UCSD-AML1 (cell line): ENCODE data around the gene ACYP2.
"Not testable (repeated sequence)": the region's sequence is repeated elsewhere in the genome, so short reads cannot be mapped to it uniquely, and the experiment has no call there.

Experiments
- DNase-seq: peaks from one replicate; lab custom pipeline; 2025; ENCODE audit not compliant: unreplicated experiment; lab: John Stamatoyannopoulos, UW

Gene ACYP2

DNA sequence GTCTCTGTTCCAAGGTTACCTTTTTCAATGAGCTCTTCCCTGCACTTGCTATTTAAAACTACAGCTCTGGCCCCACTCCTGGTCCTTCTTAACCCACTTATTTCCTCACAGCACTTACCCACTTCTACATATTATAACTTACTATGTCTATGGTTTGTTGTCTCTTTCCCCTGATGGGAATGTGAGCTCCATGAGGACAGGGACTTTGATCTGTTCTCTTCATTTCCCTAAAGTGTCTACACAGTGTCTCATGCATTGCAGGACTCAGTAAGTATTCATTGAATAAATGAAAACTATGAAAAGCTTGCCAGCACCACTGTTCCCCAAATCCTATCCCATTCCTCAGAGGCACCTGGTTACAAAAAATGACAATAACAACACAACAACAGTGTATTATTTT is 18.3 kb upstream of the ACYP2 start:
- DNase-seq, result no peak

DNA sequence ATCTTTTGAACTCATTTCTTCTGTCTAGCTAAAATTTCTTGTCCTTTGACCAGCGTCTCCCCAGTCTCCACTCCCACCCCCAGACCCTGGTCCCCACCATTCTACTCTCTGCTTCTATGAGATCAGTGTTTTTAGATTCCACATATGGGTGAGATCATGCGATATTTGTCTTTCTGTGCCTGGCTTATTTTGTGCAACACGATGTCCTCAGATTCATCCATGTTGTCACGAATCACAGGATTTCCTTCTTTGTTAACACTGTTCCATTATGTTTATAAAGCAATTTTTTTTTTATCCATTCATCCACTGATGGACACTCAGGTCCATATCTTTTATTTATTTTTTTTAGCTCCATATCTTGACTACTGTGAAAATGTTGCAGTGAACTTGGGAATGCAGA is 16.0 kb upstream of the ACYP2 start:
- no peak for DNase-seq

GRCh38 chr2:54099829-54100585 is 15.4 kb upstream of the ACYP2 start:
- DNase-seq, result no peak

- DNase-seq, result no peak
Observed at GRCh38 chr2:54100772-54101171, 14.6 kb upstream of the ACYP2 start.

- peak; percentile 52 for DNase-seq
Observed at GRCh38 chr2:54103454-54104314, 11.7 kb upstream of the ACYP2 start.

- peak; percentile 18 for DNase-seq
Observed at GRCh38 chr2:54106631-54107454, 8.6 kb upstream of the ACYP2 start.

- DNase-seq, result no peak
Observed at GRCh38 chr2:54107455-54107764, 8.0 kb upstream of the ACYP2 start.

DNA sequence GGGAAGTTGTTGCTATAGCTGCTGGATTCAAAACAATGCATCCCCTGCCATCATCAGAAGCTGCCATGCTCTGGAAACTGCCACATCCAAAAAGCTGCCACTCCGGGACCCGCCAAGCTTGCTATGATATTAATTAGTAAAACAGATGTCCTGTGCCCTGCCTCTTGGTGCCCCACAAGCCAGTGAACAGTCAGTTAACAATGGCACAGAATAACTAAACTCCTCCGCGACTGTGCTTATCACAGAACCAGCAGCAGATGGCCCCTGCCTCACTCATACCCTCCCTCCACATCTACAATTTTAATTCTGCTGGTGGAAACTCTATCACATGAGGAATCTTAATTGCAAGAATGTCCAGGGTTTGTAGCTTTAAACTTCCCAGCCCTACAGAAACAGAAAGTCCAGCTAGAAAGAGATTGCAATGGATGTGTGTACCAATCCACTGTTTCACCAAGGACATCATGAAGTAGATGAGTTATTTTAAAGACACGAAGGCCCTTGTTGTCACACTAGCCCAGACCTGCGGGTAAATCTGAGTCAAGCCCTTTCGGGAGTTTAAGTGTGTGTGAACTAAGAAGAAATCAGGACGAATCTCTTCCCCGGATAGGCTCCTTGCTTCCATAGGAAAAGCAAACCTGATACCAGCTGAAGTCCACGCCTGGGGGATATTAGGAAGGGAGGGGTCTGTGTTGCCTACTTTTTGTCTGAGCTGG is 7.4 kb upstream of the ACYP2 start:
- DNase-seq, result no peak

- no peak for DNase-seq
Observed at GRCh38 chr2:54109848-54110247, 5.6 kb upstream of the ACYP2 start.

GRCh38 chr2:54114479-54114878 is 936 bp upstream of the ACYP2 start:
- not testable (repeated sequence) for DNase-seq

GRCh38 chr2:54114936-54115283 is 505 bp upstream of the ACYP2 start:
- DNase-seq, result no peak

DNA sequence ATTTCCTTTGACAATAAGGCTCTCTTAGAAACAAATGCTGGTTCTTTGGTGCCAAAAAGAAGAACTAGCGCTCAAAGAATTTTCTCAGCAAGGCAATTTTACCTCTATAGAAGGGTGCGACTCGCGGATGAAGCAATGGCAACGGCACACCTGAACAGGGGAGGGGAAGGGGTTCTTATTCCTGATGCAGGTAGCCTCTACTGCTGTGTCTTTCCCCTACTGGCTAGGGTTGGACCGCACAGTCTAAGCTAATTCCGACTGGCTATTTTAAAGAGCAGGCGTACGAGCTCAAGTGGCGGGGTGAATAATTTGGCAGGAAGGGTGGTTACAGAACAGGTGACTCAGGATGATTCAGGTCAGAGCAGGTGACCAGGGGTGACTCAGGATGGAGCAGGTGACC is 1.2 kb downstream of the ACYP2 start:
- not testable (repeated sequence) for DNase-seq

DNA sequence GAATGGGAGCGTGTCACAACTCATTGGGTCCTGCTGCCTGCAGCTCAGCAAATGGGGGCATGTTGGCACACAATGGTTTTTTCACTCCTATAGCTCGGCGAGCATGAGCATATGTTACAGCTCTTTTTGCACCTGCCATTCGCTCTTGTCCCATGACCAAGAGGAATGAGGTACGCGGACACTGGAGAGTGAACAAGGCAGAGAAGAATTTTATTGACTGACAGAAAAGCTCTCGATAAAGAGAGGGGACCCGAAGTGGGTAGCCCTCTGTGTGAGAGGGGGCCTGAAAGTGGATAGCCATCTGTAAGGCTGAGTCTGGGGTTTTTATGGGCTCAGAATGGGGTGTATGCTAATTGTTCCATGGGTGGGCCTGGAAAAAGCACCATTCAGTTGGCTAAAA is 5.5 kb downstream of the ACYP2 start:
- no peak for DNase-seq

GRCh38 chr2:54122171-54122935 is 6.9 kb downstream of the ACYP2 start:
- DNase-seq, result no peak

DNA sequence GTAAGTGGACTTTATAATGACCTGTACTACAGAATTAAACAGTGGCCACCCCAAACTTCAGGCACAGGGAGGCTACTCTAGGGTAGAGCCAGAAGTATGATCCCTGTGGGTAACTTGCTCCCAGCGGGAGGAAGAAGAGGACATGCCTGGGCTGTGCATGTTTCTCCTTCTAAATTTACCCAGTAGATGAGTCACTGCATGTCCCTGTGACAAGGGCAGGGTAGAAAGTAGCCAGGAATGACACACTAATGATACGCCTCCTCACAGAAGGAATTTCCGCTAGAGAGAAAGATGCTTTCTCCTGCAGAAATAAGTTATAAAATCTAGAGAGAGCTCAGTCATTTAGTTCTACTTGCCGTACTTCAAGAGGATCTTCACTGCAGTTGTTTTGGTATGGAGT is 7.5 kb downstream of the ACYP2 start:
- no peak for DNase-seq

DNA sequence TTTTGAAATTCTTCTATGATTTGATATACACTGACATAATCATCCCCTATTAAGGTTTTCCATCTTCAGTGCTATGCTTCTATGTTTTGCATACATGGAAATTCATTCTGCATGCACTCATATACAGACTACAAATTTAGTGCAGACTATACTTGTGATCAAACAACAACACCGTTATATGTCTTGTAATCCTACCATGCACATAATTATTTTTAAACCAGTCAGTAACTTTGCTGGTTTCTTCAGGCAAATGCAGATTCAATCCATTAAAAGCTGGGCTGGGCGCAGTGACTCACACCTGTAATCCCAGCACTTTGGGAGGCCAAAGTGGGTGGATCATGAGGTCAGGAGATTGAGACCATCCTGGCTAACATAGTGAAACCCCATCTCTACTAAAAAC is 11.8 kb downstream of the ACYP2 start:
- DNase-seq, result not testable (repeated sequence)

DNA sequence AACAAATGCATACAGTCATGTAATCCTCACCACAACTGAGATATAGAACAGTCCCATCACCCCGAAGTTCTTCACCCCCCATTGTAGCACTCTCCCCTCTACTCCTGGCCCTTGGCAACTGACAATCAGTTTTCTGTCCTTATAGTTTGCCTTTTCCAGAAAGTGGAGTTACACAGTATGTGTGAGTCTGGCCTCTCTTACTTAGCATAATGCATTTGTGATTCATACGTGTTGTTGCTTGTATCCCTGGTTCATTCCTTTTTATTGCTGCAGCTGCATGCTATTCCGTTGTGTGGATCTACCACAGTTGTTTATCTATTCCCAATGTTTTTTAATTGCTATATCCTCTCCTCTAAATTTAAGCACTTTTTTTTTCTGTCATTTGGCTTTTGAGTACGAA is 17.6 kb downstream of the ACYP2 start:
- no peak for DNase-seq

GRCh38 chr2:54139210-54139609 is 23.8 kb downstream of the ACYP2 start:
- DNase-seq, result no peak

DNA sequence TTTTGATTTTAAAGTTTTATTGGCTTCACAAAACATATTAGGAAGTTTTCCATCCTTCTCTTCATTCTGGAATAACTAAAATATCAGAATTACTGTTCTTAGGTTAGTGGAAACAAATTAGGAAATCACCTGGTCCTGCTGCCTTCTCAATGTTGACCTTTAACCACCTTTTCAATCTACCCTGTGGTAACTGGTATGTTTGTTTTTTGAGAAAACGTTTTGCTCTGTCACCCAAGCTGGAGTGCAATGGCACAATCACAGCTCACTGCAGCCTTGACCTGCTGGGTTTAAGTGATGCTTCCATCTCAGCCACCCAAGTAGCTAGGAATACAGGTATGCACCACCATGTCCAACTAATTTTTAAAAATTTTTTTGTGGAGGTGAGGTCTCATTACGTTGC is 28.4 kb downstream of the ACYP2 start:
- no peak for DNase-seq

GRCh38 chr2:54148391-54148790 is 33.0 kb downstream of the ACYP2 start:
- no peak for DNase-seq
